Parietal lobe (tissue), 1 donor: ENCODE data around the gene PURB. TPM values are rescaled to one million over a fixed set of nuclear protein-coding genes. Genes with fewer than 3 reads are reported as not detected.

Source experiments
- total RNA-seq: library from RNA; depleted of rRNA; stranded (reverse); fragments of >200 nt; gene quantifications from one replicate; pipeline ENCODE4 v1.2.3, GENCODE V29; 2014

The PURB gene
- 42.6 TPM for total RNA-seq

DNA sequence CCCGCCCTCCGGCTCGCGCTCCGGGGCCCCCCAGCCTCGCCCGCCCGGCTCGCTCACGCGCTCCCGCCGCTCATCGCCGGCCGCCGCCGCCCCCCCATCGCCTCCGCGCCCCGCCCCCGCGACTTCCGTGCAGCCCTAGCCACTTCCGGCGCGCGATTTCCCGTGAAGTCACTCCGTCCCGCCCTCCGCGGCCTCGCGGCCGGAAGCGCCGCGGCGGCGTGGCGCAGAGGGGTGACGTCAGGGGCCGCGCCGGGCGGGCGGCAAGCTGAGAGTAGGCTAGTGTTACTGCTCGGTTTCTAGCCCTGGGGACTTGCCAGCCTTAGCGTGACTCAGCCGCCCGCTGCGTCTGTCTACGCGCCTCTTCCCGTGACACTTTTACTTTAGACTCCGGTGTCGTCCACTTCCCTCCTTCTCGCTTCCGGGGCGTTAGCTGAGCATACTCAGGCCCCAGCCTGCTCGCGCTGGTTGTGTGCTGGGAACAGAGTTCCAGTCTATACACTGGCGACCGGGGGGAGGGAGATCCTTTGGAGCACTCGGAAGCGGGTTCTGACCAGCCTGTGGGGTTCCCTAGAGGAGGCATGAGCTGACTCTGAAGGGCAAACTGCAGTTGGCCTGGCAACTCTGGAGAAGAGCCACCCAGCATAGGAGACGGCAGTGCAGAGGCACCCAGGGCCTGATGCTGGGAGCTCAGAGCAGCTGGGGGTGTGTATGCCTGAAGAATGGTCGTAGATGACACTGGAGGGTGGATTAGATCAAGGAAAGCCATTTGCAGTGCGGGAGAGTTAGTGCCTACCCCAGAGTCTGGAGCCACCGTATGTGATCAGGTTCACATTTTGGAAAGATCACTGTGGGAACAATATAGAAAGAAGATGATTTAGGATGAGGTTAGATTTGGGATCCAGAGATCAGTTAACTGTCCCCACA is at the start of gene PURB:
PURB (minus strand) TSS at position 137 of the 924 bp plus-strand sequence. CDS start 182 bp downstream, outside the sequence.

DNA sequence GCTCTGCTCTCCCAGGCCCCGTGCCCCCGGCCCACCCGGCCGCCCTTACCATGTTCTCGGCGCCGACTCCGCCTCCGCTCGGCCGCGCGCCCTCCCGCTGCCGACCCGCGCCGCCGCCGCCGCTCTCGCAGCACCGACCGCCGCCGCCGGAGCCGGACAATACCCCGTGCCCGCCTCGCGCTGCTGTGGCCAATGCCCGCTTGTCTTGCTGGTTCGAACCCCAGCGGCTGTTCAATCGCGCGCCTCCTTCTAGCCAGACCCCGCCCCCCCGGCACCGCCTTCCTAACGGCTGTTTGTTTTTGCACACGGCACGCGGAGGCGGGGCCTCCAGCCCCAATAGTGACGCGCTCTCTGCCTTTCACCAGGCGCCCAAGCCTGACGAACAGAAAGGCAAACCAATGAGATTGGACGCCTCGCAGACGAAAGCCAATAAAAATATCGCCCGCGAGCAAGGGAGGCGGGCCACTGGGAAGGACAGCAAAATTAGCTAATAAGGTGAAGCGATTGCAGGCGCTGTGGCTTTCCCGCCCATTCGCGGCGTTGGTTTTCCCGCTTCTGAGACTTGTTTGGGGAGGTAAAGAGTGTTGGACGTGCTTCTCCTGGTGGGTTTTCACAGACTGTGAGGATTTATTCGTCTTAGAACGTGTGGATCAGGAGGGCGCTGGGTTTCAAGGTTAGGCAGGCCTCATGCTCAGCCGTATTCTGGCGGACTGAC is 37.3 kb downstream of the PURB start, which contains the start of gene H2AZ2:
H2AZ2 (minus strand) TSS at position 168 of the 715 bp plus-strand sequence; CDS start at position 52, 116 bp downstream.

Other genes with a start within 250 kb of the PURB start
- gene ZMIZ2, start 136.7 kb downstream of the PURB start, total RNA-seq = 41.9 TPM
- gene PPIA, start 88.8 kb downstream of the PURB start, total RNA-seq = 687 TPM
- gene H2AZ2, start 37.4 kb downstream of the PURB start, total RNA-seq = 208 TPM
- gene MYO1G, start 93.5 kb upstream of the PURB start, total RNA-seq = 0.63 TPM
- 24.7 TPM for gene CCM2, start 114.7 kb upstream of the PURB start, total RNA-seq
- gene NACAD, start 203.4 kb upstream of the PURB start, total RNA-seq = 13.5 TPM
- gene TBRG4, start 226.2 kb upstream of the PURB start, total RNA-seq = 68.9 TPM